ENCODE results near the gene TRA2B. TPM values are rescaled to one million over a fixed set of nuclear protein-coding genes. Genes with fewer than 3 reads are reported as not detected.

The TRA2B gene
- total RNA-seq, 4 donors from 2014 or later, result 162 to 237 (median 202) TPM

DNA sequence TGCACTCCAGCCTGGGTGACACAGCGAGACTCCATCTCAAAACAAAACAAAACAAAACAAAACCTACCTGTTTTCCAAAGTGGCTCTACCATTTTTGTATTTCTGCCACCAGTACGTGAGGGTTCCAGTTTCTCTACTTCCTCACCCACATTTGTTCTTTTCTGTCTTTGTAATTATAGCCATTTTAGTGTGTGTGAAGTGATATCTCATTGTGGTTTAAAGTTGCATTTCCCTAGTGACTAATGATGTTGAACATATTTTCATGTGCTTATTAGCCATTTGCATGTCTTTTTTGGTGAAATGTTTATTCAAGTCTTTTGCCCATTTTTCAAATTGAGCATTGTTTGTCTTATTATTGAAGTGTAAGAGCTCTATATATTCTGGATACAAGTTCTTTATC, 50.7 kb downstream of the TRA2B start:
- no peak for DNase-seq
- H3K36me3 ChIP-seq, result no peaks in the 10 kb centered on the region
- no peaks in the 10 kb centered on the region for H3K27me3 ChIP-seq
- intact Hi-C loops (cut with DNase I), result no loop called here
- TF ChIP-seq CTCF (IDR thresholded peaks at IDR 0.05) (no peak), POLR2A (IDR thresholded peaks at IDR 0.05) (no peak)
- no peak overlapping the region for H3K4me3 ChIP-seq (replicated peaks in 1 of 3)
- no peaks in the 10 kb centered on the region for H3K4me1 ChIP-seq
- no peak overlapping the region for H3K27ac ChIP-seq
- H3K9me3 ChIP-seq, result no peaks in the 10 kb centered on the region
- 72 to 85% methylated on average over 2 of the region's 2 CpGs for WGBS, 2 donors

GRCh38 chr3:185884641-185885040, 53.2 kb downstream of the TRA2B start:
- TF ChIP-seq POLR2A (IDR thresholded peaks at IDR 0.05), result no peak
- no peak for TF ChIP-seq CTCF (IDR thresholded peaks at IDR 0.05)
- H3K36me3 ChIP-seq, result no peaks in the 10 kb centered on the region
- intact Hi-C loops (cut with DNase I), result no loop called here
- H3K4me3 ChIP-seq (replicated peaks in 1 of 3), result no peak overlapping the region
- 55 to 64% methylated on average over 1 of the region's 1 CpG for WGBS, 2 donors
- no peaks in the 10 kb centered on the region for H3K9me3 ChIP-seq
- no peak for DNase-seq
- no peaks in the 10 kb centered on the region for H3K27me3 ChIP-seq
- no peaks in the 10 kb centered on the region for H3K4me1 ChIP-seq
- no peak overlapping the region for H3K27ac ChIP-seq

GRCh38 chr3:185881926-185882325, 55.9 kb downstream of the TRA2B start:
- intact Hi-C loops (cut with DNase I), result no loop called here
- H3K27ac ChIP-seq, result no peak overlapping the region

GRCh38 chr3:185880600-185880999, 57.2 kb downstream of the TRA2B start:
- no peak for DNase-seq
- H3K4me3 ChIP-seq (replicated peaks in 1 of 3), result no peak overlapping the region
- no peaks in the 10 kb centered on the region for H3K4me1 ChIP-seq
- H3K36me3 ChIP-seq, result no peaks in the 10 kb centered on the region
- no peak for TF ChIP-seq CTCF (IDR thresholded peaks at IDR 0.05)
- no peak for TF ChIP-seq POLR2A (IDR thresholded peaks at IDR 0.05)
- no peaks in the 10 kb centered on the region for H3K9me3 ChIP-seq
- H3K27ac ChIP-seq, result no peak overlapping the region
- H3K27me3 ChIP-seq, result no peaks in the 10 kb centered on the region
- intact Hi-C loops (cut with DNase I), result no loop called here
- WGBS, 2 donors, result 94% methylated on average over 7 of the region's 7 CpGs

More at GRCh38 chr3:185881926-185882325, 55.9 kb downstream of the TRA2B start:
- Histone ChIP-seq H3K4me1 (no peaks in the 10 kb centered on the region), H3K9me3 (no peaks in the 10 kb centered on the region), H3K4me3 (replicated peaks in 1 of 3) (no peak overlapping the region), H3K36me3 (no peaks in the 10 kb centered on the region), H3K27me3 (no peaks in the 10 kb centered on the region)
- 93 to 97% methylated on average over 4 of the region's 4 CpGs for WGBS, 2 donors
- no peak for DNase-seq
- TF ChIP-seq POLR2A (IDR thresholded peaks at IDR 0.05) (no peak), CTCF (IDR thresholded peaks at IDR 0.05) (no peak)

DNA sequence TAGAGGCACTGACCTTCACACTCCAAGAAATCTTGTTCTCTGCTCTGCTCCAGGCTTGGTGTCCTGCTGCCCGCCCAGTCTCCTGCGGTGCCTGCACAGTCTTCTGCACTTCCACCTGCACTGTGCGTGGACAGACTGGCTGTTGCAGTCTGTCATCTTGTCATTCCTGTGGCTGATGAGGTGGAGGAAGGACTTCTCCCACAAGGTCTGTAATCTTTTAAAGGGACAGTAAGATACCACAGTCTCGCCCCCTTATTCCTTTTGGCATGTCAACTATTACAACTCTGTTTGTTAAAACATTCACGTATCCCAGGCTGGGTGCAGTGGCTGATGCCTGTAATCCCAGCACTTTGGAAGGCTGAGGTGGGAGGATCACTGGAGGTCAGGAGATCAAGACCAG, 58.9 kb downstream of the TRA2B start:
- Histone ChIP-seq H3K4me1 (no peaks in the 10 kb centered on the region), H3K36me3 (no peaks in the 10 kb centered on the region), H3K9me3 (no peaks in the 10 kb centered on the region), H3K27me3 (no peaks in the 10 kb centered on the region), H3K4me3 (replicated peaks in 1 of 3) (no peak overlapping the region), H3K27ac (no peak overlapping the region)
- TF ChIP-seq POLR2A (IDR thresholded peaks at IDR 0.05) (no peak), CTCF (IDR thresholded peaks at IDR 0.05) (no peak)
- 68 to 74% methylated on average over 5 of the region's 5 CpGs for WGBS, 2 donors
- DNase-seq, result no peak
- intact Hi-C loops (cut with DNase I), result no loop called here

All from thyroid gland (tissue), 4 donors.